Mononuclear cell (primary cell): ENCODE data around the gene TAF9. TPM values are rescaled to one million over a fixed set of nuclear protein-coding genes. Genes with fewer than 3 reads are reported as not detected.

Experiments
- total RNA-seq: library from RNA; depleted of rRNA; stranded (reverse); fragments of >200 nt; gene quantifications from one replicate; pipeline ENCODE4 v1.2.3, GENCODE V29; 2012

The TAF9 gene
- total RNA-seq, 1 donor = 63.2 TPM

Other genes with a start within 250 kb of the TAF9 start
- gene CCNB1, start 202.4 kb downstream of the TAF9 start, total RNA-seq = 5.6 TPM
- gene CENPH, start 179.9 kb downstream of the TAF9 start, total RNA-seq = 6.1 TPM
- 40.0 TPM for gene CDK7, start 134.6 kb downstream of the TAF9 start, total RNA-seq
- 4.6 TPM for gene CCDC125, start 36.7 kb downstream of the TAF9 start, total RNA-seq
- gene AK6, start within 50 bp of the TAF9 start, total RNA-seq = 19.0 TPM
- gene RAD17, start 298 bp upstream of the TAF9 start, total RNA-seq = 14.3 TPM
- 0.10 TPM for gene MARVELD2, start 45.6 kb upstream of the TAF9 start, total RNA-seq
- gene OCLN, start 123.3 kb upstream of the TAF9 start, total RNA-seq = 0.10 TPM
- 15.3 TPM for gene GTF2H2C, start 190.7 kb upstream of the TAF9 start, total RNA-seq